Mononuclear cell (primary cell): ENCODE data around the gene IGFBP4. TPM values are rescaled to one million over a fixed set of nuclear protein-coding genes. Genes with fewer than 3 reads are reported as not detected.

Experiments
- H3K27me3 ChIP-seq: 2 replicates; pipeline ENCODE4 v1.6.0; 2011; ENCODE audit warnings: low read length, control low read depth; ENCODE audit not compliant: insufficient read depth
- H3K4me1 ChIP-seq: 2 replicates; pipeline ENCODE4 v1.5.1; 2011; ENCODE audit warnings: mild to moderate bottlenecking, low read length, control low read depth; ENCODE audit not compliant: insufficient read depth
- H3K4me3 ChIP-seq: 2 replicates; pipeline ENCODE4 v1.5.1; 2011; ENCODE audit warnings: mild to moderate bottlenecking, low read length, moderate library complexity
- H3K9me3 ChIP-seq: 2 replicates; pipeline ENCODE4 v1.5.1; 2011; ENCODE audit warnings: low read depth, mild to moderate bottlenecking, control low read depth, low read length
- total RNA-seq: library from RNA; depleted of rRNA; stranded (reverse); fragments of >200 nt; gene quantifications from one replicate; pipeline ENCODE4 v1.2.3, GENCODE V29; 2012

The IGFBP4 gene
- total RNA-seq, 1 donor = 0.94 TPM

DNA sequence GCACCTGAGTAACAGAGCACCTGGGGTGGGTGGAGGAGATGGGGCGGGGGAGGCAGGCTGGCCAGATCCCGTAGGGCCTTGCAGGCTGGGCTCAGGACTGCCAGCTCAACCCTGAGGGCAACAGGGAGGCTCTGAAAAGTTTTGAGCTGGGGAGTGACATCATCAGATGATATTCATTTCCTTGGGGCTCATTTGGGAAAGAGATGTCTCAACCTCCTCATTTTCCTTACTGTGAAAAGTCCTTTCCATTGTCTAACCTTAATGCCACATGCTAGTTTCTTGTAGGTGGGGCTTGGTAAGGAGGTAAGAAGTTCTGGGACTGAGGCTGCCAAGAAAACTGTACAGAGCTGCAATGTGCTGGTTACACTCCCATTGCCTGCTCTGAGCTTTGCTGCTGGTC lies 54.4 kb downstream of the IGFBP4 start:
- Histone ChIP-seq H3K9me3 (no peaks in the 10 kb centered on the region), H3K4me3 (no peak overlapping the region), H3K27me3 (peaks cover 3% of the 10 kb centered on the region), H3K4me1 (no peaks in the 10 kb centered on the region)

- Histone ChIP-seq H3K4me1 (no peaks in the 10 kb centered on the region), H3K27me3 (peaks cover 3% of the 10 kb centered on the region), H3K4me3 (no peak overlapping the region), H3K9me3 (no peaks in the 10 kb centered on the region)
Observed at GRCh38 chr17:40498281-40499084, 55.2 kb downstream of the IGFBP4 start.

GRCh38 chr17:40499551-40500189 lies 56.4 kb downstream of the IGFBP4 start:
- H3K27me3 ChIP-seq = peaks cover 3% of the 10 kb centered on the region
- H3K4me3 ChIP-seq = no peak overlapping the region
- no peaks in the 10 kb centered on the region for H3K9me3 ChIP-seq
- no peaks in the 10 kb centered on the region for H3K4me1 ChIP-seq

GRCh38 chr17:40500190-40500589 lies 56.9 kb downstream of the IGFBP4 start:
- H3K4me3 ChIP-seq = no peak overlapping the region
- peaks cover 3% of the 10 kb centered on the region for H3K27me3 ChIP-seq
- no peaks in the 10 kb centered on the region for H3K9me3 ChIP-seq
- no peaks in the 10 kb centered on the region for H3K4me1 ChIP-seq

GRCh38 chr17:40500709-40501108 lies 57.5 kb downstream of the IGFBP4 start:
- no peaks in the 10 kb centered on the region for H3K4me1 ChIP-seq
- no peaks in the 10 kb centered on the region for H3K9me3 ChIP-seq
- H3K4me3 ChIP-seq = no peak overlapping the region
- peaks cover 3% of the 10 kb centered on the region for H3K27me3 ChIP-seq

DNA sequence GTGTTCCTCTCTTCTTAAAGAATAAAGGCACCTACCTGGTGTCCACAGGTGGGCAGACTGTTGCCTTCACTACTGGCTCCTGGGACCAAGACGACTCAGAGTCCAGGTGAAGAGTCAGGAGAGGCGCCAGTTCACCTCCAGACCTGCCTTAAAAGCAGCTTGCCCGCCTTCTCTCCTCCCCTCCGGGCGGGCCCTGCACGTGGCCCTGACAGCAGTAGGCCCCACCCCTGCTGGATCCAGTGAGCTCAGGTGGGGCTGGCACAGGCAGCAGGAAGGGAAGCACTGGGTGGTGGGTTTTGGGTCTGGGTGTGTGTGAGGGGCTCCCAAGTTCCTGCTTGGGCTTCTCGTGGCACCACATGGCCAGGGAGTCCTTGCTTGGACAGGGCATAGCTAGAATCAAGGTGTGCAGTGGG lies 58.3 kb downstream of the IGFBP4 start, which contains the start of gene TNS4:
TNS4 (minus strand) TSS at position 125 of the 413 bp plus-strand sequence. CDS start 5,198 bp downstream, outside the sequence.
- H3K4me1 ChIP-seq = no peaks in the 10 kb centered on the region
- no peaks in the 10 kb centered on the region for H3K9me3 ChIP-seq

DNA sequence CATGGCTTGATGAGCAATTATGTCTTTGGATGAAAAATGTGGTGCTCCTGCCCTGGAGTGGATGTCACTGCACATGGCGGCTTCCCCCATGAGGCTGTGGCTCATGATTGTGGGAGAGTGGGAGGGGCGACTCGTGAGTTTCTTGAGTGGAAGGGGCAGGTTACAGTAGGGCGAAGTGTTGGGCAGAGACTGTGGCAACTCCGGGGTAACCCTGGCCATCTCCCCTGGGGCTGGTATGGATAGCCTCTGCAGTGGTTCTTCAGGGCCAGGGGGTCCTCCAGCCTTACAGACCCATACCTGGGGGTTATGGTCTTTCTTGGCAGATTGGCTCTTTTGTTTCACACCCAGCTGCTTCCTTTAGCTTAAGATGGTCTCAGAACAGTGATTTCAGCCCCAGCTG lies 59.5 kb downstream of the IGFBP4 start:
- peaks cover 3% of the 10 kb centered on the region for H3K27me3 ChIP-seq
- no peak overlapping the region for H3K4me3 ChIP-seq
- H3K9me3 ChIP-seq = no peaks in the 10 kb centered on the region
- no peaks in the 10 kb centered on the region for H3K4me1 ChIP-seq

More for the DNA sequence above, 58.3 kb downstream of the IGFBP4 start, which contains the start of gene TNS4:
- Histone ChIP-seq H3K4me3 (no peak within 1 kb of the TSS), H3K27me3 (peaks cover 3% of the 10 kb centered on the region)

GRCh38 chr17:40503154-40503553 lies 59.9 kb downstream of the IGFBP4 start:
- Histone ChIP-seq H3K27me3 (peaks cover 3% of the 10 kb centered on the region), H3K4me1 (no peaks in the 10 kb centered on the region), H3K4me3 (no peak overlapping the region)

DNA sequence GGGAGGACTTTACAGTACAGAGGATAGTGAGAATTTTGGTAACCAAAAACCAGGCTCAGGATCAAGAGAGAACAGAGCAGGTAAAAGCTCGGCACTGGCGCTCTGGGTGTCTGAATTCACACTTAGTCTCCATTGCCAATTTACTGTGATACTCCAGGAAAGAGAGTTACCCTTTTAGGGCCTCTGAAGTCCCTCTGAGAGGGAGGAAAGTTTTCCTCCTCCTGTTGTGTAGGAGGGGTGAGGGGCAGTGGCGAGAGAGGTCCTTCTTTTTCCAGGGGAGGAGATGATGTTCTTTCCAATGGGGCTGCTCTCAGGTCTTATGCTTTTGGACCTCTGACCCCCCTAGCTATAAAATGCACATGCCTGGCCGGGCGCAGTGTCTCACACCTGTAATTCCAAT lies 63.5 kb downstream of the IGFBP4 start:
- Histone ChIP-seq H3K4me1 (no peaks in the 10 kb centered on the region), H3K9me3 (no peaks in the 10 kb centered on the region), H3K4me3 (no peak overlapping the region), H3K27me3 (no peaks in the 10 kb centered on the region)

More at GRCh38 chr17:40503154-40503553, 59.9 kb downstream of the IGFBP4 start:
- H3K9me3 ChIP-seq = no peaks in the 10 kb centered on the region

Other genes starting within 250 kb of the IGFBP4 start
- gene WIPF2, start 224.1 kb upstream of the IGFBP4 start, total RNA-seq = 11.8 TPM
- 0.21 TPM for gene CDC6, start 155.6 kb upstream of the IGFBP4 start, total RNA-seq
- 67.9 TPM for gene RARA, start 134.3 kb upstream of the IGFBP4 start, total RNA-seq
- 0.21 TPM for gene GJD3, start 78.7 kb upstream of the IGFBP4 start, total RNA-seq
- gene TOP2A, start 25.6 kb upstream of the IGFBP4 start, total RNA-seq = 1.7 TPM
- 0.21 TPM for gene TNS4, start 58.2 kb downstream of the IGFBP4 start, total RNA-seq
- gene CCR7, start 122.0 kb downstream of the IGFBP4 start, total RNA-seq = 131 TPM
- gene SMARCE1, start 204.4 kb downstream of the IGFBP4 start, total RNA-seq = 103 TPM
- gene KRT222, start 221.7 kb downstream of the IGFBP4 start, total RNA-seq = not detected